G401.6 (cell line): ENCODE results near the gene SMC1A.
"Not testable (repeated sequence)": the region's sequence is repeated elsewhere in the genome, so short reads cannot be mapped to it uniquely, and the experiment has no call there.

Experiments used
- FAIRE-seq: peaks from 2 replicates; lab custom pipeline; 2012; peaks lifted over from hg19 to GRCh38; lab: Jason Lieb, UNC

Gene SMC1A

DNA sequence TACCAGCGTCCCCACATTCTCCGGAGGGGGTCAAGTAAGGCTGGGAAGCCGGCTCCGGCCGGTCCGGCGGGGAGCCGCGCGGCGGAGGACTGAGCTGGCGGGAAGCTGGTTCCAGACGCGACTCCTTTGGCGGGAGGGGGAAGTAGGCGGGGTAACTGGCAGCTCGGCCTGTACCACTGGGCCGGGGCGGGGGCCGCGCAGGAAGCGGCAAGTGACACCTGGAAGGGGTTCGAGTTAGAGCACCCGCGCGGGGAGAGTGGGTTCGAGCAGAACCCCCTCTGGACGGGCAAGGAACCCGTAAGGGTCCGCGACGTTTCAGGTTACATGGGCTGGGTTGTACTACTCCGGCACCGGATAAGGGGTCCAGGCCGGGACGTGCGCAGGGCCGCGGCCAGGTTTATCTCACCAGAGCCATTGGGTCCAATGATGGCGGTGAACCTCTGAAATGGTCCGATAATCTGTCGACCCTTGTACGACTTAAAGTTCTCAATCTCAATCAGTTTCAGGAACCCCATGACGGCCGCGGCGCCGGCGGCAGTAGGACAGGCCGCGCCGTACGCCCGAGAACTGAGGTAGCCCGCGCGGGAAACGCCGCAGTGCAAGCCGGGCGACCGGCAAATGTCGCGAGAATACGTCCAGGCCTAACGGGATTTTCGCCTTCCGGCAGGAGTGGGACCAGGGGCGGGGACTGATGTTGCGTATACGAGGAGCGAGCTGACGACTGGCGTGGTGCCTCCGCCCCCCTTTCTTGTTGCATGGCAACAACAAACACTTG lies at the start of gene SMC1A:
TSS of gene SMC1A (minus strand) at position 569 of the 775 bp plus-strand sequence. CDS start at position 515, 54 bp downstream.
- peak; percentile 99 for FAIRE-seq

DNA sequence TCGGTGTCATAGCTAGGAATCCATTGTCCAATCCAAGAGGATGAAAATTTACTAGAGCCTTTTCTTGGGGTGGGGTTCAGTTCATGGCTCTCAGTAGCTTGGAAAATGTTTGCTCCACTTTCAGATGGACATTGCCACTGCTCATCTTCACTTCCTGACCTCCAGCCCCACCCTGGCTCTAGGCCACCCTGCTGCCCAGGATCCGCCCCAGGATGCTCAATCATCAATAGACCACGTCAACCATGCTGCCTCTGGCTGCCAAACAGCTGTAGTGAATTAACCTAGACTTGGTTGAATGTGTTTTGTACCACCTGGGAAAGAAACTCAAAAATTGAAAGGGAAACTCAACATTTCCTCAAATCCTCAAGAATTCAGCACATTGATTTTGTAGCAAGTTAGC lies 48.9 kb upstream of the SMC1A start:
- no peak for FAIRE-seq

DNA sequence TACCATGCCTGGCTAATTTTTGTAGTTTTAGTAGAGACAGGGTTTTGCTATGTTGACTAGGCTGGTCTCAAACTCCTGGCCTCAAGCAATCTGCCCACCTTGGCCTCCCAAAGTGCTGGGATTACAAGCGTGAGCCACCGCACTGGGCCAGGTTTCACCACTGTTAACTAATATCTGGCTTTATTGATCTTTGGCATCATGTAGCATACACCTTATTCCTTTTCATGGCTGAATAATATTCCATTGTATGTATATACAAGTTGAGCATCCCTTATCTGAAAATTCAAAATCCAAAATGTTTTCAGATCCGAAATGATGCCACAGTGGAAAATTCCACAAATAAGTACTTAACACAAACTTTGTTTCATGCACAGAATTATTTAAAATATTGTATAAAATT lies 46.2 kb upstream of the SMC1A start:
- not testable (repeated sequence) for FAIRE-seq

DNA sequence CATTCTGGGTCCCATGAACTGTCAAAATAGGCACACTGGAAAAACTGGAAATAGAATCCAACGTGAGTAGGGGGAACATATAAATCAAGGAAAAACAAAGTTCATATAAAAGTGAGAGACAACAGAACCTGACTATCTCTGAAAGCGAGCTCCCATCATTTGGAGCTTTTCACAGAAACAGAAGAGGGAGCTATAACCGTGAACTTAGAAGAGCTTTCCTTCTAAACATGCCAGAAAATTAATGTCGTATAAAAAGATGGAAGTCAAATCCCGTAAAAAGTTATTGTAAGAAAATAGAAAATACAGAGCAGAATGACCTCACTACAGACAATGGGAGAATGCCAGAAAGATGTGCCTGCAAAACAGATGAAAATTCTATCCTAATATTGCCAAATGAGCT lies 35.6 kb upstream of the SMC1A start:
- FAIRE-seq, result peak; percentile 81

DNA sequence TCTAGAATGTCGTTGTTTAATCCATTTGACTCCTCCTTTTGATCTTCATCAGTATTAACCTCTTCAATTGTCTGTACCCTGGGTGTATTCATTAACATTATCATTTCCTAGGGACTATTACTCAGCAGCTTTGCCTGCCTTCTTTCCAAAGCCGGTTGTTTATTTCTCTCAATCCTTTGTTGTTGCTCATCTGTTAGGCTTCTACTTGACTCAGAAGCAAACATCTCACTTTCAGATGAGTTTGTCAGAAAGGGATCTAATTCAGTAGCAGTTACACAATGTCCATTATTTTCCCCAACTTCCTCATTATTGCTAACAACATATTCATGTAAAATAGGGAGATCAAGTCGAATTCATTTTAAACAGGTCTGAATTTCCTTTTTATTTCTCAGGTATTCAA lies 33.8 kb upstream of the SMC1A start:
- no peak for FAIRE-seq

DNA sequence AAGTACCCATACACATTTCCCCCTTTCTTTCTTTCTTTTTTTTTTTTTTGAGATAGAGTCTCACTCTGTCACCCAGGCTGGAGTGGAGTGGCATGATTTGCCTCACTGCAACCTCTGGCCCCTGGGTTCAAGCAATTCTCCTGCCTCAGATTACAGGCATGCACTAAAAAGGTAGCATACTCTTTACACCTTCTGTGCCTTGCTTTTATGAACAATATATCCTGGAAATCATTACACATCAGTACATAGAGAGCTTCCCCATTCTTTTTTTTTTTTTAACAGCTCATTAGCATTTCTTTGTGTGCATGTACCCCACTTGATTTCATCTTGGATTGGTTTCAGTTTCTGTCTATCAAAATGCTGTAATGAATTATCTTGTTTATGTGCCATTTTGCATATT lies 30.4 kb upstream of the SMC1A start:
- no peak for FAIRE-seq

DNA sequence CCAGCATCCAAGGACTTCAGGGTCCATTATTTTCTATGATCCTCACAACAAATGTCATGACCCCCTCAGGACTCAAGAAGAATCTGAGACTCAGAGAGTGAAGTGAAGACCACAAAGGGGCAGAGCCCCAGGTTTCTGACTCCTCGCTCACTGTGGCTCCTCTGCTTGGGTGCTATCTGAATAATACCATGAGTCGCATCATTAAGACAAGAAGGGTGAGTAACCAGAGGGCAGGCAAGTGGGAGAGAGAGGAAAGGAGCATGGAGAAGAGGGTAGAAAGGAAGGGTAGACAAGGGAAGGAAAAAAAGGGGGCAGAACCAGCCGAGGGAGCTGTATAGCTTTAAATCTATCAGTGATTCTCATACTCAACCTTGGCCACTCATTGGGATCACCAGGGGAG lies 27.2 kb upstream of the SMC1A start:
- FAIRE-seq, result no peak

DNA sequence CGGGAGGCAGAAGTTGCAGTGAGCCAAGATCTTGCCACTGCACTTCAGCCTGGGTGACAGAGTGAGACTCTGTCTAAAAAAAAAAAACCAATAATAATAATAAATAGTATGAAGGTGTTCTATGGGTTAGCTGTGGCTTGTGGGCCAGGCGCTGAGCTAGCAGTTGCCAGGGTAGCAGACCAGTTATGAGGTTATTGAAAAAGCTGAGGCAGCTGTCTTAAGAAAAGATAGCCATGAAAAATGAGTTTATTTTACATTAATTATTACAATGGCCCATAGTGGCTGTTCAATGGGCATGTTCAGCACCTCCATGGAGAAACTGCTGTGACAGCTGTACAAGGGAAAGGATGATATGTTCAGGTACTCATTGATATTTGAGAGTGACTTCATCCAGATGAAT lies 25.0 kb upstream of the SMC1A start:
- FAIRE-seq, result no peak

DNA sequence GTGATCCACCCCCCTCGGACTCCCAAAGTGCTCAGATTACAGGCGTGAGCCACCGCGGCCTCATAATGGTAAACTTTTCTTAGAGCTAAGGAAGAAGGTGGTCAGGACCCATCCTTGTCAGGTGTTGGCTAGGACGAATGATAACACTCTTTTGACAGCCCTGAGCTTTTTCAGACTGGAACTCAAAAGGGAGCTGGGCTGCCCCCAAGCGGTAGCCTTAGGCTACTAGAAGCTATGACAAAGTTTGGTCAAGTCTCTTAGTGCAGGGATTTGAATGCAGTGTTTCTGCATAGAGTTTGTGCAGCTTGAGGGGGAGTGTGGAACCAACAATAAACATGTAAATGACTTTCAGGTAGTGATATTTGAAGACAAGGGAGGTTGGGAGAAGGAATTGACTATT lies 23.5 kb upstream of the SMC1A start:
- peak; percentile 47 for FAIRE-seq

DNA sequence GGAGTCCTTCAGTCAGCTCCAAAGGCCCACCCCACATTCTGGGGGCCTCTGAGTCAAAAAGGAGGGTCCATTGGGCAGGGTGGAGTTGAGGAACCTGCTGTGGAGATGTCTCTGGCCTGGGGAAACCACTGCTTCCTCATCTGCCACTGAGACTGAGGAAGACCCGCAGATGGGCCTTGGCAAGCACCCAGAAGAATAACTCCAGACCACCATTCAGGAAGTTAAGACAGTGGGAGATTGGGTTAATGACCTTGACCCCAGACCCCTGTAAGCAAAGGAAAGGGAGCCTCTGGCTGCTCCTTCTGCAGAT lies 19.8 kb upstream of the SMC1A start:
- FAIRE-seq, result no peak

DNA sequence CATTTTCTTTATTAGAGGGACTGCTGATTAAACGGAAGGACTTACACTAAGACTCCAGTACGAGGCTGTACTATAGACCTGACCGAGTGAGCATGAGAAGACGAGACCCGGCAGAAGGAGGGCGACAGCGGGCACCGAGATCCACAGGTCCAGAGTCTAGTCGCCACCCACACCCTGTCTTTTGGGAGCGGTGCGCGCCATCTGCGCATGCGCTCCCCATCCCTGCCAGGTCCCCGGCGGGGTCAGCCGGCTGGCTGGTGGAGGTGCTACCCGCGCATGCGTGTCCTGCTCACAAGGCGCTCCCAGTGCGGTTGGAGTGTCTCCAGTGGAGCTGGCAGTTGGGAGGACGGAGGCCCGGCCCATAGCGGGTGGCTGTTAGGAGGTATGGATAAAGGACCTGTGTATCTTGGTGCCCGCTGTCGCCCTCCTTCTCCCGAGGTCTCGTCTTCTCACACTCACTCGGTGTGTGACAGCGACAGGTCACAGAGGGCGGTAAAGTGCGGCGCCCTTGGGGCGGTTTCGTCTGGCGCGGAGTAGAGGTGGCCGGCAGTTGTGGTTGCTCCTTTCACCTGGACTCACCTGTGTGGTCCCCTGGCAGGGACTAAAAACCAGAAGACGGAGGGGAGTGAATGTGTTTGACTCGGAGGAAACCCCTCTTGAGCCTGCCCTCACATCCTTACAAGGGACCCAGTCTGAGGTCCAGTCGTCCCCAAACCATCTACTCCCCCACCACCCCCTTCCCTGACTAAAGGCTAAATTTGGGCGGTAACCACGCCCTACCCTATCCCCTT lies 19.3 kb upstream of the SMC1A start:
- no peak for FAIRE-seq

DNA sequence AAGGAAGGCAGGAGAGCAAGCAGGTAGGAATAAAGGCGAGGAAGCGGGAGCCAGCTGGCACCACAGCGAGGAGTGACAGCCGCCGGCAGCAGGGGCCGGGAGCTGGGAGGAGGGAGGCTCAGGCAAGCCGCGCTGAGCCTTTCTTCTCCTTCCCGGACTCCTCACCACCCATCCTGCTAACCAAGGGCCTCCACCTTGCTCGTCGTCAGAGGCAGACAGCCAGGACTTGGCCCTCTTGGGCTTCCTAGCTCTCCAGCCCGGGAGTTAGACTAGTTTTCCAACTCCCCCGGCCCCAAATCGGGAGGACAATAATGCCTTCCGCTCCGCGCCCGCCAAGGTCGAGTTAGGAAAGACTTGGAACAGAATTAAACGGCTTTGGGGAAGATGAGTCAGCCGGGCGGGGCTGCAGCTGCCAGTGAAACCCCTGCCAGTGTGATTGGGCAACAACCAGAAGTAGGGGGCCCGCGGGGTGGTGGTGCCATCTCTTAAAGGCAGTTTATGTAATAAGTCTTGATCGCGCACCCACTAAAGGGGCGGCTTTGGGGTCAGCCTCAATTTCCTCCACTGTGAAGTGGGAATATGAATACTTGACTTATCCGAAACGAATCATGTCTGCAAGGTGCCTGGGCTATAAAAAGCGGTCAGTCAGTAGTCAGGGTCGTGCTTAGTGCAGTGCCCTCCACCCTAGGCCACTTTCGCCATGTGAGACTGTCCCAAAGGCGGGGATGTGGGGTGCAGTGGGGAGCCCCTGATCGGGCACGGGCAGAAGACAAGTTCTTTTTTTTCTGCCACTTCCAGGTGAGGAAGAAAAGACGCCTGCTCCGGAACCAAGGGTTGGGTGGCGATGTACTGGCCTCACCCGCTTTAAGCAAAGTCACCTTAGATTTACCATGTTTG lies 18.4 kb upstream of the SMC1A start:
- no peak for FAIRE-seq

DNA sequence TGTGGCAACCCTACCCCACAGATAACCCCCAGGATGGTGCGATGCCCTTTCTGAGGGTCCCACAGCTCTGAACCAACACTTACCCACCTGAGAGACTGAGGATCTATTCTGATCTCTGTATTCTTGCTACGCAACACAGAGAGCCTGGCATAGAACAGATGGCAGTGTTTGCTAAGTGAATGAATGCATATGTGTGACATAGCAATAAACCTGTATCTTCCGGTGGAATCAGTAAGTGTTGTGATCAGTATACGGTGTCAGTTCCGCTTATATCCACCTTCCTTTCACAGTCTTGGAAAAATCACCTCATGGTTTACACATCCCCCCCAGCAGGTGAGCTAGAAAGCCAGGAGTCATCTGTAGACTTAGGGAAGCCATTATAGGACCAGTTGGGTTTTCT lies 17.6 kb upstream of the SMC1A start:
- no peak for FAIRE-seq

DNA sequence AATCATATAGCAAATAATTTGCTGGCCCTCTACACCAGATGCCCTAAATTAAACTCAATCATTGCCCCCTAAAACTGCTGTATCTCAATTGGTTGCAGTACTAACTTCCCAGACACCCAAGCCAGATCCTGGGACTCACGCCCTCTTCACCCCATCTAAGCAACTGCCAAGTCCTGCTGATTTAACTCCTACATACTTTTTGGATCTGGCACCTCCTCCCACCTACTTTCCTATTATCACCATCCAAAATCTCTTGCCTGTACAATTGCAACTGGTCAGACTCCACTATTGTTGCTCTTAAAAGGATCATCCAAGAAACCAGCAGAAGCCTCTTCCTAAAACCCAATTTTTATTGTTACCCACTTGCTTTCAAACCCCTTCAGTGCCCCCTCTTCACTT lies 16.4 kb upstream of the SMC1A start:
- no peak for FAIRE-seq

DNA sequence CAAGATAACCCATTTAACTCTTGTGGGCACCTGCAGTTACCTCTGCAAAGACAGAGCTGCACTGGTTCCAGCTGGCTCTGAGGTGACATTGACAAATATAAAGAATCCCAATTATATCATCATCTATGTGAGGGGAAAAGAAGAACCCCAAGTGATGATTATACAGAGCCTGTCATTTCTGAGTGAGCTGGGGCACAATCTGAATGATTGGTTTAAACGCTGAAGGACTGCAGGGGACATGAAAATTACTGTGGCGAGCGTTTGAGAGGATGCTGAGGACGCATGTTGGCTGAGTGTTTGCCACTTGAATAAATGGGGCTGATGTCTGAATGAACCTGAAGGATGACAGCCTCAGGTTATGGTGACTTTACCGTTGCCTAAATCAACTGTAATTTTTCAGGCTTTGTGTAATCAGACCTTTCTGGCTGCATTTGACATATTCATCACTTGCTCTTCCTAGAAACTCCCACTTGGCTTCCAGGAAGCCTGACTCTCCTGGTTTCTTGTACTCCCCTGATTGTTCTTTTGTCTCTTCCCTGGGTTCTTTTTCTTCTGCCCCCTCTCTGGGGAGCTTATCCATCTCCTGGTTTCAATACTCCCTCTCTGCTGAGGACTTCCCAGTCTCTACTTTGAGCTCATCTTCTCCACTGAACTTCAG lies 15.8 kb upstream of the SMC1A start:
- no peak for FAIRE-seq

DNA sequence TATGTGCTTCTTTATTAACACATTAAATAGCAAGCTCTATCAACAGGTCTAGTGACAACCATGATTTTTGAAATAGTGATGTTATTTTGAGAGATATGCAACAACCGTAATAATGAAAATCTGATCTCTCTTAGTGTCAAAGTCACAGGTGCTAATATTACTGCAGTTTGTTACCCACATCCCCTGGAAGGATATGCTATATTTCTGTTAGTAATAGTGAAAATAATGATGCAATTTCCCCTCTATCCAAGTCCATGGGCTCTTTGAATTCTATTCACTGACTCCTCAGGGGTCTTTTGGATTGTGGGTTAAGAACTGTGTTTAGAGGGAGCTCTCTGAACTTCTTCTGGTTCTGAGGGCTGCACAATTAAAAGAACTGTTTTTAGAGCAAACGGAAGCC lies 14.8 kb upstream of the SMC1A start:
- no peak for FAIRE-seq

DNA sequence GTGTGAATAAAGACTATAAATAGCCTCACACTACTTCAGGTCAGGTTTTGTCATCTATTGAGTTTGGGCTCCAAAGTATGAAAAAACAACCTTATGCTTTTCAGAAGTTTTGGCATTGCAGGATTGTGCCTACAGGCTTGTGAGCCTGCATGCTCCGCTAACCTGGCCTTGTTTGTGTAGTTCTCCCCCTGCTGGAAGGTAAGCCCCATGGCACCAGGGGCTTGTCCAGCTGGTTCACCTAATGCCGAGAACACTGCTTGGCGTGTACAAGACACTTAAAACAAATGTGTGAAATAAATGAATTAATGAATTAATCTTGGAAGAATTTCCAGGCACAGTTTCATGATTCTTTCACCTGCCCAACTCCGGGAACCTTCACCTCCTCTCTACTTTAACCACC lies 13.5 kb upstream of the SMC1A start:
- FAIRE-seq, result peak; percentile 93

DNA sequence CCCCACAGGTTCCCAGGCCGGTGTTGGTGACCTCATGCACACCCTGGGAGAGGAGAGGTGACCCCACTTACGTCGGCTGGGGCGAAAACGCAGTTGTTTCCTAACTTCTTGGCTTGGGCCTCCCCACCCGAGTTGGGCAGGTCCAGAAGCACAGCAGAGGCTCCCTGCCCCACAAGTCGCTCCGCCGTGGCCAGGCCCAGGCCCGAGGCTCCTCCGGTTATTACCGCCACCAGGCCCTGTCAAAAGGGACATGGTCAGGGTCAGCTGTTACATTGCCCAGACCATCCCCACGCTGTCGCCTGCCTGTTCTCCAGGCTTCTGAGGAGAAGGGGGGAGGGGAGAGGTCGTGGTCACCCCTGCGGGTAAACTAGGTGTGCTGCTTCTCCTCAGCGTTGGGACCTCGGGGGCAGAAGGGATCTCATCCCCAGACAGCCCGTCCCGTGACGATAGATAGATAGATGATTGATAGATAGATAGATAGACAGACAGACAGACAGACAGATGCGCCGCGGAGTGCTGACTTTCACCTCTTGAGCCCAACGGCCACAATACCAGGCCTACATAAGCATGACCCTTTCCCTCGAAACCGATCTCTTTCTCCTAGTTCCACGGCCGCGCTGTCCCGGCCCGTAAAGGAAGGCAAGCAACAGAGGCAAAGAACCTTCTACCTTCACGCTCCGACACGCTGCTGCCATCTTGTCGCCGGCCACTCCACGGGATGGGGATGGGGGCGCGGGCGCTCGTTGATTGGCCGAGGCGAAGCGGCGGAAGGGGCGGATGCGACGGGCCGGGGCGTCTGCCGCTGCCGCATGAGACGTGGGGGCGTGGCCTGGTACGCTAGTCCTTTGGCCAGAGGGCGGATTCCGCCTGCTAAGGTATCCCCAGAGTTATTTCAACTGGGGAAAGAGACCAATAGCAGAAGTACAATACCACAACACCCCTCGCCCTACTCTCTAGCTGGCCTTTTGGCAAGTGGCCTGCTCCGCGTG lies 11.5 kb upstream of the SMC1A start, which contains the start of gene HSD17B10:
TSS of gene HSD17B10 (minus strand) at position 720 of the 989 bp plus-strand sequence. CDS start at position 695, 25 bp downstream.
- FAIRE-seq, result peak; percentile 96

DNA sequence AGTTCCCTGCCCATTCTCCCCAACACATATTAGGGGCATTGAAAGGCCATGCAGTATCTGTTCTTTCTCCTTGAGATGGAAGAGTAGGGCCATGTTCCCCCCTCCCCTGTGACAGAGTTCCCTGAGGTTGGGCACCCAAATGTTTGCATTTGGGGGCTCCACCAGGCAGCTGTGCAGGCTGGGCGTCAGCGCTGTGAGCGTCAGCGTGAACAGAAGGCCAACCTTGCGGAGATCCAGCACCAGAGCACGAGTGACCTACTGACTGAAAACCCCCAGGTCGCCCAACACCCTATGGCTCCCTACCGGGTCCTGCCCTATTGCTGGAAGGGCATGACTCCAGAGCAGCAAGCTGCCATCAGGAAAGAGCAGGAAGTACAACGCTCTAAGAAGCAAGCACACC lies 7.8 kb upstream of the SMC1A start:
- FAIRE-seq, result no peak

DNA sequence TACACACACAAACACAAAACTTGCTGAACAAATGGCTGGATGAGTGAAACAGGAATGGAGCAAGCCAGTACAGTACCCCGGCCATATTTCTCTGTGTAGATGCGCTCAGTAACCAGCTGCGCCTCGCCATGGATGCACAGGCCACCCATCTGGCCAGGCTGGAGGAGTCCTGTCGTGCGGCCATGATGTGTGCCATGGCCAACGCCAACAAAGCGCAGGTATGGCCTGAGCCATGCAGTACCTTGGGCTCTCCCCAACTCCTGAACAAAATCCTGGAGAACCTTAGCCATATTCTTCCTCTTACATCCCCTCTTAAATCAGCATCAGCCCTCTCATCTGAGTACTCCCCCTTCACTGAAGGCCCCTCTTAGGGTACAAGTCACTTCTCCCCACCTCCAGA lies 7.3 kb upstream of the SMC1A start:
- FAIRE-seq, result no peak

DNA sequence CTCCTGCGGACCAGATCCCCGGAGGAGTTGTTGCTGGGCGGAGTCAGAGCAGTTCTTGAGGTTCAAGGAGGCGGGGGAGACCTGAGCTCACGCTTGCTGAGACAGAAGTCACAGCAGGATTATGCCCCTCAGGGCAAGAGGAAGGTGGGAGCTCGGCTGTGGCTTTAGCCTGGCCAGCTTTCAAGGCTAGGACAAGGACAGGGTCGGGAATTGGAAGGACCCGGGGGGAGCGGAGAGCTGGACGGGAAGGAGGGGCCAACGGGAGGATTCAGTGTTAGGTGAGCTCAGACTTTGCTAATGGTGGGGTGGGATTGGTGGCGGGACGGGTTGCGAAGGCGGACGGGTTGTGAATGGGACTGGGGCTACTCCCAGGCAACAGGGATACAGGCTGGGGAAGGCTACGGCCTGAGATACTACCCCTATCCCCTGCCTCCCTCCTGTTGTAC lies 430 bp upstream of the SMC1A start, which contains the start of gene RIBC1:
TSS of gene RIBC1 (plus strand) at position 13 of the 446 bp plus-strand sequence. CDS start 3,404 bp downstream, outside the sequence.
- no peak for FAIRE-seq
